Islet precursor cell (in vitro differentiated cells): ENCODE measurements around the gene ZNF573.

Experiments
- DNase-seq: peaks from one replicate; pipeline ENCODE4 v3.0.0-alpha.2; 2018

ZNF573 gene

DNA sequence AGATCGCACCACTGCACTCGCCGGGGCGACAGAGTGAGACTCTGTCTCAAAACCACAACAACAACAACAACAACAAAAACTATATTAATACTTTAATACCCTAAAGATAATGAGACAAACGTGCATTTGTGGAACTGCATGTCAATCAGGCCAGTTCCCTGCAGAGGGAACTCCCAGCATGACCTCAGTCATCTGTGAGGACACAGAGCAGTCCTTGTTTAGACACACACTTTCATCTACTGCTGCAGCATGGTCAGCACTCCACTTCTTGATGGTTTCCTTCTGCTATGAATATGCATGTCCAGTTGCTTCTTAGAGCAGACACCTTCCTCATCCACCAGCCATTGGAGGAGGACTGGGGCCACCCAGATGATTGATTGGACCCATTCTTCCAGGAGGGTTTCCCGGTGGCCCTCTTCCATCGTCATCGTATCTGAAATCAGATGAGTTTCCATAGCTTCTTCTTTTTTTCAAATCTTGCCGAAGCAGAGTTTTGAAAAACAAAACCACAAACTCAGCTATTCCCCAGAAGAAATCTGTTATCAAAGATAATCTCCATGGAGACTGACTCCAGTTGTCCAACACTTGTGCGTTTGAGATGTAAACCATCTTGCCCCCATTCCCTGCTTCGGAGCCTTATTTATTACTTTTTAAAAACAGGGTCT lies 86.3 kb downstream of the ZNF573 start:
- no peak for DNase-seq

DNA sequence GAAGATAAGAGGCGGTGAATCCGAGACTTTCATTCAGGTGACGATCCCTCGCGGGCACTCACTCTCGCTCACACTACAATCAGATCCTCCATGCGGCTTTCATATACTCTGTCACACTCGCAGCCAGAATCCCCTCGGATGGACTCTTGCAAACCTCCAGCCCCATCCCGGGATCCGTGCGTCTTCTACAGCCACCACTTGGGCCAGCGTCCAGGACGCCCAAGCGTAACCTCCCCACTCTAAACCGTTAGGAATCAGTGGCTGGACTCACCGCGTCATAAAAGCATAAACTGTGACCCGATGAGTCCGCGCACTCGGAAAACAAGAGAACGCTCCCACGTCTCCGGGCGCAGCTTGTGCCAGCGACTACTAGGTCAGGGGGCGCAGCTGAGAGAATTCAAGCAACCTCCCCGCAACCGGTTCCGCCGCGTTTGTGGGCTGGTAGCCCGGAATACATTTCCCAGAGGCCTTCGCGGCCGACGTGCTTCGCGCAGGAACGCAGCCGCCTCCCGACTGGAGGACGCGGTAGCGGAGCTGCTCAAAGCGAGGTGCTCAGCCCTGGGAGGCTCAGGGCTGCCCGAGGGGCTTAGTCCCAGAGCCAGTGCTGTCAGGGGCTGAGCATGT lies 87.4 kb downstream of the ZNF573 start:
- peak; percentile 91 for DNase-seq
